T-cell (primary cell): Measurements from ENCODE around the gene ZNF792. TPM values are rescaled to one million over a fixed set of nuclear protein-coding genes. Genes with fewer than 3 reads are reported as not detected.

Source experiments
- ATAC-seq, 4 experiments: fragments of 200-7000 bp in 3 of 4; fragments of 150-1000 bp in 1 of 4; cut with Tn5 transposase; replicated peaks in 1 of 4; 1 replicate in 3 of 4; 2 replicates in 1 of 4; pipeline ENCODE4 v1.10.0; 2021; ENCODE audit warnings: moderate library complexity in 3 of 4, mild to moderate bottlenecking in 2 of 4, moderate number of reproducible peaks in 1 of 4
- CTCF ChIA-PET, 2 donors: fragments of 300-600 bp; sonication (Branson Sonifier 250); formaldehyde crosslinking; loops; one replicate each; lab custom pipeline; 2022; ENCODE audit warnings: antibody characterized with exemption in 2 of 2; lab: Charles Lee
- POLR2A ChIA-PET, 2 donors: fragments of 300-600 bp; sonication (Branson Sonifier 250); formaldehyde crosslinking; loops; one replicate each; lab custom pipeline; 2022; ENCODE audit warnings: antibody characterized with exemption in 2 of 2; lab: Charles Lee
- DNase-seq, 35 experiments: peaks; one replicate each; pipeline versions ENCODE4 v3.0.0 to v3.0.0-alpha.2; 2013 to 2023
- H3K27ac ChIP-seq: one replicate; pipeline ENCODE4 v1.5.1; 2013; ENCODE audit warnings: low read length
- H3K27me3 ChIP-seq, 2 experiments: replicated peaks in 1 of 2; 1 replicate in 1 of 2; 2 replicates in 1 of 2; pipeline versions ENCODE4 v1.6.1 to v1.7.0; 2013; ENCODE audit warnings: low read length in 1 of 2, mixed read lengths in 1 of 2; ENCODE audit not compliant: control insufficient read depth in 2 of 2, insufficient read depth in 2 of 2; ENCODE audit errors: extremely low read depth in 1 of 2
- H3K36me3 ChIP-seq, 2 donors: 1 replicate in 1 of 2; 2 replicates in 1 of 2; pipeline versions ENCODE4 v1.6.1 to v1.7.0; 2013; ENCODE audit warnings: low read length in 1 of 2; ENCODE audit not compliant: control insufficient read depth in 2 of 2, insufficient read depth in 1 of 2; ENCODE audit errors: extremely low read depth in 1 of 2
- H3K4me1 ChIP-seq, 2 experiments: 1 replicate in 1 of 2; 2 replicates in 1 of 2; pipeline versions ENCODE4 v1.6.1 to v1.7.0; 2013; ENCODE audit warnings: low read length in 2 of 2, mixed read lengths in 1 of 2; ENCODE audit not compliant: insufficient read depth in 2 of 2, control insufficient read depth in 1 of 2; ENCODE audit errors: extremely low read depth in 1 of 2
- H3K4me3 ChIP-seq, 2 donors: 1 replicate in 1 of 2; 2 replicates in 1 of 2; pipeline versions ENCODE4 v1.5.1 to v1.7.0; 2013; ENCODE audit warnings: mild to moderate bottlenecking in 2 of 2, low read length in 1 of 2, moderate library complexity in 1 of 2; ENCODE audit not compliant: control insufficient read depth in 1 of 2; ENCODE audit errors: extremely low read depth in 1 of 2
- H3K9me3 ChIP-seq: 2 replicates; pipeline ENCODE4 v1.7.0; 2013
- H3K27ac Mint-ChIP-seq, 2 donors: one replicate each; pipeline ENCODE4 v1.8.0; 2020 to 2021; ENCODE audit warnings: mild to moderate bottlenecking in 2 of 2, mixed read lengths in 2 of 2
- H3K27me3 Mint-ChIP-seq, 2 donors: one replicate each; pipeline ENCODE4 v1.8.0; 2021 to 2022; ENCODE audit warnings: mixed read lengths in 2 of 2
- H3K36me3 Mint-ChIP-seq: one replicate; pipeline ENCODE4 v1.8.0; 2021; ENCODE audit warnings: mixed read lengths
- H3K4me1 Mint-ChIP-seq, 3 donors: one replicate each; pipeline ENCODE4 v1.8.0; 2020 to 2022; ENCODE audit warnings: mixed read lengths in 3 of 3, mild to moderate bottlenecking in 1 of 3
- H3K4me3 Mint-ChIP-seq, 3 donors: one replicate each; pipeline ENCODE4 v1.8.0; 2020 to 2022; ENCODE audit warnings: mild to moderate bottlenecking in 3 of 3, mixed read lengths in 3 of 3, moderate library complexity in 3 of 3
- H3K9me3 Mint-ChIP-seq, 3 donors: one replicate each; pipeline ENCODE4 v1.8.0; 2020 to 2022; ENCODE audit warnings: mixed read lengths in 3 of 3
- WGBS: methylation state at CpG from one replicate; pipeline ENCODE4 v1.1.5; 2013; ENCODE audit warnings: missing lambda C conversion rate; ENCODE audit not compliant: insufficient coverage; 5-methylcytosine and 5-hydroxymethylcytosine counted together
- total RNA-seq, 35 experiments: library from RNA in 6 of 35; stranded (reverse) in 6 of 35; fragments of 120-200 nt in 1 of 35; gene quantifications; one replicate each; pipeline versions ENCODE4 v1.2.1 to v1.2.4 and lab custom pipeline; 2013 to 2026

ZNF792 gene
- total RNA-seq: 10 to 100 TPM; 14.1 to 29.0 (median 26.8) TPM
- total RNA-seq (2013): 29.6 TPM
- total RNA-seq (lab: John Stamatoyannopoulos, UW): 2.4 to 105 (median 29.2) reads per million in 29 experiments

GRCh38 chr19:34963573-34964406, at the start of gene ZNF792:
ZNF792 (minus strand) TSS chr19:34964229; CDS start chr19:34963662, 567 bp downstream.
- H3K27ac Mint-ChIP-seq: peak within 1 kb of the TSS; percentile 95
- peaks cover 55% of the 10 kb centered on the region for H3K36me3 Mint-ChIP-seq
- H3K4me1 ChIP-seq: peaks cover 3 to 31% of the 10 kb centered on the region in 2 experiments
- peaks cover 6% of the 10 kb centered on the region for H3K9me3 ChIP-seq
- POLR2A ChIA-PET: no interaction called here
- peak within 1 kb of the TSS; percentile 93 to 97 (median 95) for H3K4me3 Mint-ChIP-seq
- H3K4me3 ChIP-seq: peak within 1 kb of the TSS; percentile 62 to 78
- ATAC-seq (peak; percentile 64 to 73 (median 70)), DNase-seq (peak in 29 of 35 experiments; percentile 6 to 57 (median 26))
- H3K36me3 ChIP-seq: peaks cover 19 to 26% of the 10 kb centered on the region in 2 donors
- H3K27me3 Mint-ChIP-seq: no peaks in the 10 kb centered on the region
- H3K4me1 Mint-ChIP-seq: peaks cover 24 to 34% (median 26%) of the 10 kb centered on the region in 3 donors
- CTCF ChIA-PET: interaction anchor here in 1 of 2 donors (1.6 kb wide), 1 partner anchor 51 kb away, joined by 4 read pairs; no protein-coding TSS in a partner anchor
- WGBS: under 1% methylated on average over 78 of the region's 78 CpGs
- peaks cover 20 to 55% (median 40%) of the 10 kb centered on the region in 3 donors for H3K9me3 Mint-ChIP-seq
- peak within 1 kb of the TSS; percentile 72 for H3K27ac ChIP-seq
- no peaks in the 10 kb centered on the region for H3K27me3 ChIP-seq

- Histone ChIP-seq H3K36me3 (peaks cover 19 to 66% of the 10 kb centered on the region in 2 donors), H3K27me3 (no peaks in the 10 kb centered on the region), H3K4me1 (peaks cover 25 to 83% of the 10 kb centered on the region in 2 experiments), H3K4me3 (peak overlapping the region in 1 of 2 donors; percentile 41), H3K9me3 (no peaks in the 10 kb centered on the region), H3K27ac (peak overlapping the region; percentile 82)
- peaks cover 66 to 76% (median 74%) of the 10 kb centered on the region in 3 donors for H3K4me1 Mint-ChIP-seq
- ATAC-seq (peak; percentile 56 to 73 (median 64)), DNase-seq (peak; percentile 60 to 91 (median 80))
- 40% methylated on average over 21 of the region's 32 CpGs for WGBS
- peaks cover 45% of the 10 kb centered on the region for H3K36me3 Mint-ChIP-seq
- peak overlapping the region; percentile 67 to 85 (median 76) for H3K4me3 Mint-ChIP-seq
- H3K27me3 Mint-ChIP-seq: no peaks in the 10 kb centered on the region
- ChIA-PET CTCF (interaction anchor here (0.6 to 2.5 kb wide), 6 partner anchors 7 to 128 kb away, joined by 3 to 12 read pairs (median 4); no protein-coding TSS in a partner anchor), POLR2A (interaction anchor here in 1 of 2 donors (1.5 kb wide), 1 partner anchor 12 kb away, joined by 11 read pairs; no protein-coding TSS in a partner anchor)
- peak overlapping the region; percentile 94 to 100 for H3K27ac Mint-ChIP-seq
- H3K9me3 Mint-ChIP-seq: no peaks in the 10 kb centered on the region
These were observed 49.2 kb upstream of the ZNF792 start for GRCh38 chr19:35013041-35013819.

DNA sequence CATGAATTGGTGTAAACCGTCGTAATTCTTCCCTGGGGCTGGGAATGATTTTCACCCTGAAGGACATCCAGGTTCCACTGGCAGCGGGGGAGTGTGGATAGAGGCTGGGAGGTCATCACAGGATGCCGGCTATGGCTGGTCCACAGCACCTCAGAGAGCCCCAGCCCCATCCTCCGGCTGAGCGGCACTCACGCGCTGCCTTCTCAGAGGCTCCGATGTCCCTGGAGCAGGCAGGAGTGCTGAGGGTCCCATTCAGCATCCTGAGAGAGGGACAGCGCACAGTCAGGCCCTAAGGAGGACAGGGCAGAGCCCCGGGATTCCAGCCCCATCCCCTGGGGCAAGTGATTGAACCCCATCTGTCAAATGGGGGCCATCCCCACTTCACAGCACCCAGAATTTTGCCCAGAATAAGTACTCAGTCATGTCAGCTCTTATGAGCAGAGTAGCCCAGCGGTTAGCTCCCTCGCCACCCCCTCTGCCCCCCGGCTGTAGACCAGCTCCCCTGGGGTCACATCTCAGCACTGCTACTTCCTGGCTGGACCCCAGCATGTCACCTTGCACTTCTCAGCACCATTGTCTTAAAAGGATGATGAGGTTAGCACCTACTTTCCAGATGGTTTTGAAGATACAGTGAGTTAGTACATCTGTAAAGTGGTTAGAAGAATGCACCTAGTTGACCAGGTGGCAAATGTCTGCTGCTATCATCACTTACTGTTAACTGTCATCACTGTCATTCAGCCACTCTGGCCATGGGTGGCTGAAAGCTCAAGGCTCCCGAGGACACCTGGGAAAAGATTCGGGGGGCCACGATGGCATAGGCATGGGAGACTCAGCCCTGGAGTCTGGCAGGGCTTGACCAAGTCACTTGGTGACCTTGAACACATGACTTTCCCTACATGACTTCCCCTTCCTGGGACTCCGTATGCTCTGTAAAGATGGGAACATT, 48.0 kb upstream of the ZNF792 start:
- DNase-seq: peak in 2 of 35 experiments; percentile 33 to 51

DNA sequence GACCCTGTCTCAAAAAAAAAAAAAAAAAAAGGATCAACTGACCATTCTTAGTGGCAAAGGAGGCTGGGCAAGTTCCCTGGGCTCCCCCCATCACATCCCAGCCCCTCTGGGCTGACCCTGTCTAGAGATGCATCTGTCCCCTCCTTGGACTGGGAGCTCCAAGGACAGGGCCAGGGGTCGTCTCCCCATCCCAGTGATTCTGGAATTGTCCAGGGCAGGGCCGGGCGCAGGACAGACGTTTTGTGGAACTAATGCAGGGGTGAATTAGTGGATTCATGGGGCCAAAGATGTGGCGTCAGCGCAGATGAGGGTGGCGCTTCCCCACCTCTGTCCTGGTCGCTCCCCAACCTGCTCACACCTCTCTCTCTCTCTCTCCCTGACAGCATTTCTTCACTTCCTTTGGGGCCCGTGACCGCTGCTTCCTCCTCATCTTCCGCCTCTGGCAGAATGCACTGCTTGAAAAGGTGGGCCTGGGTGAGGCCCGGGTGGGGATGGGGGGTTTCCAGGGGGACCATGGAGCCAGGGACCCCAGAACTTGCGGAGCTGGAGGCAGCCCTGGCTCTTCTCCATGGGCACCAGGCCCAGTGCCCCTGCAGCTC, 47.2 kb upstream of the ZNF792 start:
- peaks cover 15 to 57% of the 10 kb centered on the region in 2 donors for H3K36me3 ChIP-seq
- CTCF ChIA-PET: interaction anchor here in 1 of 2 donors (0.7 to 2.5 kb wide), 2 partner anchors 10 to 242 kb away, joined by 6 to 12 read pairs; no protein-coding TSS in a partner anchor

More for the DNA sequence above, 48.0 kb upstream of the ZNF792 start:
- Mint-ChIP-seq H3K9me3 (no peaks in the 10 kb centered on the region), H3K4me3 (peak overlapping the region; percentile 34 to 76 (median 46)), H3K4me1 (peaks cover 65 to 70% (median 68%) of the 10 kb centered on the region in 3 donors), H3K27me3 (no peaks in the 10 kb centered on the region), H3K36me3 (peaks cover 36% of the 10 kb centered on the region), H3K27ac (peak overlapping the region; percentile 94 to 100)
- peaks cover 15 to 56% of the 10 kb centered on the region in 2 donors for H3K36me3 ChIP-seq
- H3K4me1 ChIP-seq: peaks cover 25 to 79% of the 10 kb centered on the region in 2 experiments
- ATAC-seq: no peak
- ChIA-PET POLR2A (interaction anchor here (0.5 to 1.5 kb wide), 4 partner anchors 11 to 37 kb away, joined by 3 to 11 read pairs (median 4); no protein-coding TSS in a partner anchor), CTCF (interaction anchor here (1.1 to 2.5 kb wide), 3 partner anchors 11 to 40 kb away, joined by 3 to 12 read pairs (median 4); no protein-coding TSS in a partner anchor)
- H3K27me3 ChIP-seq: no peaks in the 10 kb centered on the region
- WGBS: 84% methylated on average over 12 of the region's 18 CpGs
- H3K9me3 ChIP-seq: no peaks in the 10 kb centered on the region
- H3K27ac ChIP-seq: peak overlapping the region; percentile 82
- no peak overlapping the region for H3K4me3 ChIP-seq

More for the DNA sequence above, 47.2 kb upstream of the ZNF792 start:
- POLR2A ChIA-PET: interaction anchor here in 1 of 2 donors (0.7 kb wide), 1 partner anchor 834 kb away, joined by 10 read pairs; no protein-coding TSS in a partner anchor
- H3K27ac ChIP-seq: peak overlapping the region; percentile 82
- ATAC-seq (peak in 1 of 4 experiments; percentile 9), DNase-seq (peak in 13 of 35 experiments; percentile 24 to 62 (median 40))
- Mint-ChIP-seq H3K27me3 (no peaks in the 10 kb centered on the region), H3K36me3 (peaks cover 40% of the 10 kb centered on the region), H3K4me1 (peaks cover 73 to 76% (median 76%) of the 10 kb centered on the region in 3 donors), H3K27ac (peak overlapping the region; percentile 94 to 100), H3K9me3 (no peaks in the 10 kb centered on the region), H3K4me3 (peak overlapping the region in 2 of 3 donors; percentile 29 to 76)
- H3K4me1 ChIP-seq: peaks cover 25 to 81% of the 10 kb centered on the region in 2 experiments
- no peak overlapping the region for H3K4me3 ChIP-seq
- H3K27me3 ChIP-seq: no peaks in the 10 kb centered on the region
- no peaks in the 10 kb centered on the region for H3K9me3 ChIP-seq
- WGBS: 60% methylated on average over 5 of the region's 13 CpGs
